ENCODE measurements around the gene NFIC.

- TF ChIP-seq, protein P1, sequence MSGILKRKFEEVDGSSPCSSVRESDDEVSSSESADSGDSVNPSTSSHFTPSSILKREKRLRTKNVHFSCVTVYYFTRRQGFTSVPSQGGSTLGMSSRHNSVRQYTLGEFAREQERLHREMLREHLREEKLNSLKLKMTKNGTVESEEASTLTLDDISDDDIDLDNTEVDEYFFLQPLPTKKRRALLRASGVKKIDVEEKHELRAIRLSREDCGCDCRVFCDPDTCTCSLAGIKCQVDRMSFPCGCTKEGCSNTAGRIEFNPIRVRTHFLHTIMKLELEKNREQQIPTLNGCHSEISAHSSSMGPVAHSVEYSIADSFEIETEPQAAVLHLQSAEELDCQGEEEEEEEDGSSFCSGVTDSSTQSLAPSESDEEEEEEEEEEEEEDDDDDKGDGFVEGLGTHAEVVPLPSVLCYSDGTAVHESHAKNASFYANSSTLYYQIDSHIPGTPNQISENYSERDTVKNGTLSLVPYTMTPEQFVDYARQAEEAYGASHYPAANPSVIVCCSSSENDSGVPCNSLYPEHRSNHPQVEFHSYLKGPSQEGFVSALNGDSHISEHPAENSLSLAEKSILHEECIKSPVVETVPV (CRISPR knock-in tag; IDR thresholded peaks at IDR 0.05), result no peak
- no peak for TF ChIP-seq ZNF70 (CRISPR knock-in tag; IDR thresholded peaks at IDR 0.05)
- TF ChIP-seq TCF4 (CRISPR knock-in tag; IDR thresholded peaks at IDR 0.05; ENCODE audit: borderline replicate concordance), result no peak
- no peak for TF ChIP-seq RARB (CRISPR knock-in tag; IDR thresholded peaks at IDR 0.05)
These were observed 151.3 kb downstream of the NFIC start for GRCh38 chr19:3517638-3518037.
